Activated CD8-positive, alpha-beta memory T cell treated with anti-CD3 and anti-CD28 coated beads, Interleukin-2, amount 50 U/mL, for 48 hours (primary cell): ENCODE measurements around the gene UGT1A6.
A peak's percentile ranks its signal among the peaks of the same experiment; 100 is the strongest.

Experiments used
- DNase-seq: peaks from one replicate; pipeline ENCODE4 v3.0.0-alpha.2; 2020

The UGT1A6 gene

GRCh38 chr2:233803292-233803911 is 110.7 kb downstream of the UGT1A6 start:
- DNase-seq: peak; percentile 23

GRCh38 chr2:233803994-233804393 is 111.3 kb downstream of the UGT1A6 start:
- peak; percentile 17 for DNase-seq

- DNase-seq: peak; percentile 20
Observed at GRCh38 chr2:233807215-233807865, 114.7 kb downstream of the UGT1A6 start.

GRCh38 chr2:233807966-233808935 is 115.6 kb downstream of the UGT1A6 start:
- peak; percentile 25 for DNase-seq

- peak; percentile 26 for DNase-seq
Observed at GRCh38 chr2:233810385-233810784, 117.7 kb downstream of the UGT1A6 start.

GRCh38 chr2:233811087-233811486 is 118.4 kb downstream of the UGT1A6 start:
- peak; percentile 18 for DNase-seq

- DNase-seq: peak; percentile 15
Observed at GRCh38 chr2:233811732-233812131, 119.0 kb downstream of the UGT1A6 start.

GRCh38 chr2:233813236-233814055 is 120.8 kb downstream of the UGT1A6 start:
- no peak for DNase-seq

- DNase-seq: no peak
Observed at GRCh38 chr2:233814056-233814835, 121.6 kb downstream of the UGT1A6 start.

GRCh38 chr2:233815861-233816260 is 123.2 kb downstream of the UGT1A6 start:
- no peak for DNase-seq

- no peak for DNase-seq
Observed at GRCh38 chr2:233816334-233816733, 123.6 kb downstream of the UGT1A6 start.

- no peak for DNase-seq
Observed at GRCh38 chr2:233816771-233817170, 124.1 kb downstream of the UGT1A6 start.

- DNase-seq: no peak
Observed at GRCh38 chr2:233817361-233817911, 124.7 kb downstream of the UGT1A6 start.

GRCh38 chr2:233817995-233818638 is 125.4 kb downstream of the UGT1A6 start:
- no peak for DNase-seq

GRCh38 chr2:233818639-233819621 is 126.2 kb downstream of the UGT1A6 start:
- no peak for DNase-seq

- no peak for DNase-seq
Observed at GRCh38 chr2:233819884-233820773, 127.4 kb downstream of the UGT1A6 start.

GRCh38 chr2:233820774-233821105 is 128.1 kb downstream of the UGT1A6 start:
- peak; percentile 38 for DNase-seq

GRCh38 chr2:233821196-233821595 is 128.5 kb downstream of the UGT1A6 start:
- peak; percentile 17 for DNase-seq

GRCh38 chr2:233821709-233822100 is 129.0 kb downstream of the UGT1A6 start:
- DNase-seq: peak; percentile 6
